Stimulated activated CD8-positive, alpha-beta memory T cell treated with anti-CD3 and anti-CD28 coated beads, Interleukin-2, amount 100 ng/mL, for 1 hour (primary cell): ENCODE measurements around the gene BRAT1.
A peak's percentile ranks its signal among the peaks of the same experiment; 100 is the strongest.

ENCODE experiments used
- DNase-seq, 2 donors: peaks; one replicate each; pipeline ENCODE4 v3.0.0-alpha.2; 2020; ENCODE audit warnings: low read depth in 2 of 2

The BRAT1 gene

GRCh38 chr7:2523941-2524807, 31.1 kb downstream of the BRAT1 start:
- DNase-seq, result no peak

DNA sequence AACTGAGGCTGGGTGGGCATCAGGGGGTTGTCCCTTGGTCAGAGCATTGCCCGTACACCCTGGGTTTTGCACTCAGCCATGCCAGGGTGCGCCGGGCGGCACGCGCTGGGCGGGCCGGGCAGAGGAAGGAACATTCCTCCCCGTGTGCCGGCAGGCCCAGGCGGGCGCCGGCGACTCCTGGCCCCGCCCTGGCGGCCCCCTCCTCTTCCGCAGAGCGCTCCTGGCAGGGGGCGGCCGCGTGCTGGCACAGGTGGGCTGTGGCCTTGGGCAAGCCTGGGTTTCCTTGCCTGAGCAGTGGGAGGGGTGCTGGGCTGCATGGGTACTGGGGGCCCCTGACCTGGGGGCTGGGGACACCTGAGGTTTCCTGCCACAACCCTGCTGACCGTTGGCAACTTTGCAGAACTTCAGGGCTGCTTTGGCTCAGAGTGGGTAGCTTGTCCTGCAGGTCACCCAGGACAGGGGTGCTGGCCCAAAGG, 31.8 kb downstream of the BRAT1 start:
- DNase-seq, result no peak

GRCh38 chr7:2522780-2523433, 32.4 kb downstream of the BRAT1 start:
- no peak for DNase-seq

- DNase-seq, result no peak
Observed at GRCh38 chr7:2521952-2522591, 33.3 kb downstream of the BRAT1 start.

- DNase-seq, result no peak
Observed at GRCh38 chr7:2521341-2521745, 34.0 kb downstream of the BRAT1 start.

- no peak for DNase-seq
Observed at GRCh38 chr7:2520761-2521290, 34.5 kb downstream of the BRAT1 start.

DNA sequence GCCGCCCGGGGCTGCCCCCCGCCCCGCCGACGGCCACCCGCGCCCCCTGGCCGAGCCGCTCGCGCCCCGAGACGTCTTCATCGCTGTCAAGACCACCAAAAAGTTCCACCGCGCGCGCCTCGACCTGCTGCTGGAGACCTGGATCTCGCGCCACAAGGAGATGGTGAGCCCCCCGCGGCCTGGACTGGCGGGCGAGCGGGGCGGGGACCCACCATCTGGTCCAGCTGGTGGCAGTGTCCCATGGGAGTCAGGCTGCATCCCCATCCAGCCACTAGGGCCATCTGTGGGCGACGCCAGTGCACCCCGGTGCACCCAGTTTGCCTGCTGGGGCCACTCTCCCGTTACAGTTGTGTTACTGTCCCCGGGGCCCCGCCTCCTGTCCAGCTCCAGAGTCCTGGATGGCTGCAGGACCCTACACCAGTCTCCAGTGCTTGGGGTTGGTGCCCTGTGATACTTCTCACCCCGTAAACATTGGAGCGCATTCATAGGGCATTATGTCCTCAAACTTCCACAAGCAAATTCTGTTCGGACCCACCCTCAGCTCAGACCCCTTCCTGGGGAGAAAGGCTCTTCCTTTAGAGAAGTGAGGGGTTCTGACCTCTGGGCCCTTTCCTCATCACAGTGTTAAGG, 35.1 kb downstream of the BRAT1 start:
- no peak for DNase-seq

DNA sequence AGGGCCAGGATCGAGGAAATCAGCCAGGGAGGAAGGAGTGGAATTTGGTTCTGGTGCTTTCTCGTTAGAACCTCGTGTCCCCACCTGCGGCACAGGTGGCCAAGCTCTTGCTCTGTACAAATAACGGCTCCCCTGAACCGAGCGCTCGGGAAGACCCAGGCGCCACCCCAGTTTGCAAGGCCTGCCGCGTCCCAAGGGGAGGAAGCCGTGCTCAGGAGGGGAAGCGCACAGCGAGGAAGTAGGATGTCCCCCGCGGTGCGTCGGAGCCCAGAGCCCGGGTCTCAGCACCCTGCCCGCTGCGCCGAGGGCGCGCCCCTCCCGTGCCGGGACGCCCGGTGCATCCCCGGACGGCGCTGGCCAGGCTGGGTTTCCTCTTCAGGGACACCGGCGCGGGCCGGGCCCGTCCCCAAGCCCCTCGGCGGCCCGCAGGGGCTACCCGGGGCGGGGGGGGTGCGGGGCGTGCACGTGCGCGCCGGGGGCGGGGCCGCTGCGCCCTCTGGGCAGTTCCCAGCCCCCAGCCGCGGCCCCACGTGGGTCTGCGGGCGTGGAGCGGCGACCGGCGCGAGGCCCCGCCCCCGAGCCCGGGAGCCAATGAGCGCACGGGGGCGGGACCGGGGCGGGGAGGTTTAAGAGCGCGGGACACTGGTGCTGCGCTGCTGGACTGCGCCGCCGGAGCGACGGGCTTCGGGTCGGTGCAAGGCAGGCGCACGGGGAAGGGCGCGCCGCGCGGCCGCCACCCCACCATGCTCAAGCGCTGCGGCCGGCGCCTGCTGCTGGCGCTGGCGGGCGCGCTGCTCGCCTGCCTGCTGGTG, 36.0 kb downstream of the BRAT1 start, which contains the start of gene LFNG:
Gene LFNG (plus strand): TSS at position 656 of the 812 bp plus-strand sequence. CDS start 88 bp downstream, at position 744.
- DNase-seq, result peak in 1 of 2 donors; percentile 80

GRCh38 chr7:2518737-2519118, 36.6 kb downstream of the BRAT1 start:
- DNase-seq, result no peak

GRCh38 chr7:2517678-2518507, 37.4 kb downstream of the BRAT1 start:
- DNase-seq, result no peak

GRCh38 chr7:2517026-2517425, 38.3 kb downstream of the BRAT1 start:
- DNase-seq, result no peak

DNA sequence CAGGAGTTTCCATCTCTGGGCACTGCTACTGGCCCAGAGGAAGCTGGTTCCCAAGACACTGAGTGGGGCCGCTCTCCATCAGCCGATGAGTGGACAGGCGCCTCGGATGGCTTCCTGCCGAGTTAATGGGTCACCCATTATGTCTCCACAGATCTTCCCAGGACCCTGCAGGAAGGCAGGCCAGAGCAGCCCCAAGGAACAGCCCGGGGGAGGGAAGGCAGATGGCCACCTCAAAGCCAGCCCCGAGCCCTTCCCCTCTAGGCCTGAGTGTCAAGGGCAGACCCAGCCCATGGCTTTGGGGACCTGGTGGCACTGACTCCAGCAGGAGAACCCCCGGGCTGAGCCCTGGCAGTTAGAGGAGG, 39.1 kb downstream of the BRAT1 start:
- DNase-seq, result no peak

GRCh38 chr7:2515424-2516193, 39.7 kb downstream of the BRAT1 start:
- DNase-seq, result no peak

DNA sequence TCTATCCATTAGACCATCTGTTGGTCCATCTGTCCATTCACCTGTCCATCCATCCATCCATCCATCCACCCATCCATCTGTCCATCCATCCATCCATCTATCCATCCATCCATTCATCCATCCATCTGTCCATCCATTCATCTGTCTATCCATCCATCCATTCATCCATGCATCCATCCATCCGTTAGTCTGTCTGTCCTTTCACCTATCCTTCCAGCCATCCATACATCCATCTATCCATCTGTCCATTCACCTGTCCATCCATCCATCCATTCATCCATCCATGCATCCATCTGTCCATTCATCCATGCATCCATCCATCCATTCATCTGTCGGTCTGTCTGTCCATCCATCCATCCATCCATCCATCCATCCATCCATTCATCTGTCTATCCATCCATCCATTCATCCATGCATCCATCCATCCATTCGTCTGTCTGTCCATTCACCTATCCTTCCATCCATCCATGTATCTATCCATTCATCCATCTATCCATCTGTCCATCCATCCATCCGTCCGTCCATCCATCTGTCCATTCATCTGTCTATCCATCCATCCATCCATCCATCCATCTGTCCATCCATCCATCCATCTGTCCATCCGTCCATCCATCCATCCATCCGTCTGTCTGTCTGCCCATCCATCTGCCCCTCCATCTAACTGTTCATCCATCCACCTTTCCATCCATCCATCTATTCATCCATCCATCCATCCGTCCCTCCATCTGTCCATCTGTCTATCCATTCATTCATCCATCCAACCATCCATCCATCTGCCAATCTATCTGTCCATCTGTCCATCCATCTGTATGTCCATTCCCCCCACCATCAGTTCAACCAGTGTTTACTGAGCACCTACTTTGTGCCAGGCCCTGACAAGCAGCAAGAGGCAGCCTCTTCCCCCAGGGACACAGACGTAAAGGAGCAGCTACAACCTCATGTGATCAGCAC, 40.6 kb downstream of the BRAT1 start:
- no peak for DNase-seq

GRCh38 chr7:2513702-2514101, 41.6 kb downstream of the BRAT1 start:
- DNase-seq, result no peak

- DNase-seq, result no peak
Observed at GRCh38 chr7:2512713-2513112, 42.6 kb downstream of the BRAT1 start.

- DNase-seq, result no peak
Observed at GRCh38 chr7:2512179-2512661, 43.1 kb downstream of the BRAT1 start.

GRCh38 chr7:2511769-2512168, 43.6 kb downstream of the BRAT1 start:
- no peak for DNase-seq
